Testis (tissue), 2 donors: ENCODE data around the gene GAS2L3.

Experiments
- POLR2A ChIP-seq: fragments of 450-650 bp; IDR thresholded peaks from one replicate; pipeline ENCODE4 v1.6.1; 2017; ENCODE audit warnings: antibody characterized with exemption, mild to moderate bottlenecking, moderate library complexity
- TF ChIP-seq, protein P1 (sequence below), 3 experiments: fragments of 450-650 bp in 2 of 3; fragments of 200-600 bp in 1 of 3; sonication (generic) in 1 of 3; IDR thresholded peaks; one replicate each; pipeline ENCODE4 v1.5.1; 2016 to 2019; ENCODE audit warnings: antibody characterized with exemption in 3 of 3, mild to moderate bottlenecking in 2 of 3, moderate library complexity in 1 of 3

GRCh38 chr12:100574187-100575074 lies 947 bp downstream of the GAS2L3 start:
- TF ChIP-seq, protein P1, sequence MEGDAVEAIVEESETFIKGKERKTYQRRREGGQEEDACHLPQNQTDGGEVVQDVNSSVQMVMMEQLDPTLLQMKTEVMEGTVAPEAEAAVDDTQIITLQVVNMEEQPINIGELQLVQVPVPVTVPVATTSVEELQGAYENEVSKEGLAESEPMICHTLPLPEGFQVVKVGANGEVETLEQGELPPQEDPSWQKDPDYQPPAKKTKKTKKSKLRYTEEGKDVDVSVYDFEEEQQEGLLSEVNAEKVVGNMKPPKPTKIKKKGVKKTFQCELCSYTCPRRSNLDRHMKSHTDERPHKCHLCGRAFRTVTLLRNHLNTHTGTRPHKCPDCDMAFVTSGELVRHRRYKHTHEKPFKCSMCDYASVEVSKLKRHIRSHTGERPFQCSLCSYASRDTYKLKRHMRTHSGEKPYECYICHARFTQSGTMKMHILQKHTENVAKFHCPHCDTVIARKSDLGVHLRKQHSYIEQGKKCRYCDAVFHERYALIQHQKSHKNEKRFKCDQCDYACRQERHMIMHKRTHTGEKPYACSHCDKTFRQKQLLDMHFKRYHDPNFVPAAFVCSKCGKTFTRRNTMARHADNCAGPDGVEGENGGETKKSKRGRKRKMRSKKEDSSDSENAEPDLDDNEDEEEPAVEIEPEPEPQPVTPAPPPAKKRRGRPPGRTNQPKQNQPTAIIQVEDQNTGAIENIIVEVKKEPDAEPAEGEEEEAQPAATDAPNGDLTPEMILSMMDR (IDR thresholded peaks at IDR 0.05): no peak
- no peak for TF ChIP-seq POLR2A
